PC-9 (cell line): ENCODE results near the gene GNG13.

Experiments
- EZH2 ChIP-seq: fragments of 200-600 bp; sonication (generic); IDR thresholded peaks from 2 replicates; pipeline ENCODE4 v1.8.0; 2017; ENCODE audit warnings: antibody characterized with exemption, low read depth
- TF ChIP-seq, protein P1 (sequence below): fragments of 200-600 bp; sonication (generic); conservative IDR thresholded peaks from 2 replicates; pipeline ENCODE4 v1.6.1; 2017; ENCODE audit warnings: mixed run types, antibody characterized with exemption, mild to moderate bottlenecking, moderate library complexity

DNA sequence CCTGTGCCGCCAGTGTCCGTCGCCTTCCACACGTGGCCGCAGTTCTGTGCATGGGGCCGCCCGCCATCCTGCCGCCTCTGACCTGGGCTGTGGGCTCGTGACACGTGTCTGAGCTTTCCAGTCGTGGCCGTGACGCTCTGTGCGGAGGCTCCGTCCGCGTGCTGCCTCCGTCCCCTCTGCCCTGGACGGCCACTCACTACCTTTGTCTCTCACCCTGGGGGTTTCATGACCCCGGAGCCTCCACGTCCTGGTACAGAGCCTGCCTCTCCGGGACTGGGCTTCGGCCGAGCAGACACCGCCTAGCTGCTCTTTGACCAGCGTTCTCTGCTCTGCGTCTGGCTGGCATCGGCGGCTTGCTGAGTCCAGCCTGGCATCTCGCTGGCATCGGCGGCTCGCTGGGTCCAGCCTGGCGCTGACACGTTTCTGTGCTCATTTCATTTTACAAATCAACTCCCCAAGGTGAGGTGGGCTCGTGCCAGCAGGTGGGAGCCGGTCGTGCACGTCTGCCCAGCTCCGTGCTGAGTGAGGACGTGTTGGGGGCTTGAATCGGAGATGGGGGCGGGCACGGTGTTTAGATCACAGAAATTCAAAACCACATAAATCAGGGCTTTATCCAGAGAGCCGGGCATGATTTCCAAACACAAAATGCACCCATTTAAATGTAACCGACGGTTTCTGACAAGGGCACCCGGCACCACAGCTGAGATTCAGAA is 44.3 kb upstream of the GNG13 start:
- TF ChIP-seq EZH2: no peak
- TF ChIP-seq, protein P1, sequence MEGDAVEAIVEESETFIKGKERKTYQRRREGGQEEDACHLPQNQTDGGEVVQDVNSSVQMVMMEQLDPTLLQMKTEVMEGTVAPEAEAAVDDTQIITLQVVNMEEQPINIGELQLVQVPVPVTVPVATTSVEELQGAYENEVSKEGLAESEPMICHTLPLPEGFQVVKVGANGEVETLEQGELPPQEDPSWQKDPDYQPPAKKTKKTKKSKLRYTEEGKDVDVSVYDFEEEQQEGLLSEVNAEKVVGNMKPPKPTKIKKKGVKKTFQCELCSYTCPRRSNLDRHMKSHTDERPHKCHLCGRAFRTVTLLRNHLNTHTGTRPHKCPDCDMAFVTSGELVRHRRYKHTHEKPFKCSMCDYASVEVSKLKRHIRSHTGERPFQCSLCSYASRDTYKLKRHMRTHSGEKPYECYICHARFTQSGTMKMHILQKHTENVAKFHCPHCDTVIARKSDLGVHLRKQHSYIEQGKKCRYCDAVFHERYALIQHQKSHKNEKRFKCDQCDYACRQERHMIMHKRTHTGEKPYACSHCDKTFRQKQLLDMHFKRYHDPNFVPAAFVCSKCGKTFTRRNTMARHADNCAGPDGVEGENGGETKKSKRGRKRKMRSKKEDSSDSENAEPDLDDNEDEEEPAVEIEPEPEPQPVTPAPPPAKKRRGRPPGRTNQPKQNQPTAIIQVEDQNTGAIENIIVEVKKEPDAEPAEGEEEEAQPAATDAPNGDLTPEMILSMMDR: no peak
